Suprapubic skin (tissue), 4 donors: ENCODE measurements around the gene ADNP2. TPM values are rescaled to one million over a fixed set of nuclear protein-coding genes. Genes with fewer than 3 reads are reported as not detected.

ENCODE experiments used
- DNase-seq, 2 donors: peaks; one replicate each; pipeline ENCODE4 v3.0.0-alpha.2; 2019; ENCODE audit warnings: low spot score in 2 of 2
- H3K27ac ChIP-seq: fragments of 200-600 bp; sonication (generic); one replicate; pipeline ENCODE4 v1.5.1; 2019
- H3K27me3 ChIP-seq: fragments of 200-600 bp; sonication (generic); one replicate; pipeline ENCODE4 v1.5.1; 2019
- H3K36me3 ChIP-seq: fragments of 200-600 bp; sonication (generic); one replicate; pipeline ENCODE4 v1.5.1; 2019
- H3K4me1 ChIP-seq: fragments of 200-600 bp; sonication (generic); one replicate; pipeline ENCODE4 v1.5.1; 2019
- H3K4me3 ChIP-seq: fragments of 200-600 bp; sonication (generic); one replicate; pipeline ENCODE4 v1.5.1; 2019; ENCODE audit warnings: mild to moderate bottlenecking
- H3K9me3 ChIP-seq: fragments of 200-600 bp; sonication (generic); one replicate; pipeline ENCODE4 v1.5.1; 2019
- EP300 ChIP-seq: sonication (generic); formaldehyde crosslinking; IDR thresholded peaks from one replicate; pipeline ENCODE4 v1.6.1; 2017; ENCODE audit warnings: antibody characterized with exemption
- POLR2A ChIP-seq, 2 donors: fragments of 450-650 bp; IDR thresholded peaks; one replicate each; pipeline ENCODE4 v1.6.1; 2017; ENCODE audit warnings: antibody characterized with exemption in 2 of 2, mild to moderate bottlenecking in 2 of 2, moderate library complexity in 2 of 2
- POLR2AphosphoS5 ChIP-seq, 3 donors: sonication (generic); formaldehyde crosslinking; IDR thresholded peaks; one replicate each; pipeline ENCODE4 v1.6.1; 2017; ENCODE audit warnings: antibody characterized with exemption in 3 of 3
- WGBS: methylation state at CpG from one replicate; pipeline ENCODE4 v1.1.5; 2018; 5-methylcytosine and 5-hydroxymethylcytosine counted together
- total RNA-seq, 4 donors: library from RNA; depleted of rRNA; stranded (reverse); fragments of >200 nt; gene quantifications; one replicate each; pipeline ENCODE4 v1.1.0, GENCODE V29; 2016
- TF ChIP-seq, protein P1 (sequence below), 2 donors: fragments of 200-600 bp in 1 of 2; fragments of 450-650 bp in 1 of 2; sonication (generic) in 1 of 2; IDR thresholded peaks; one replicate each; pipeline ENCODE4 v1.5.1; 2016 to 2019; ENCODE audit warnings: antibody characterized with exemption in 2 of 2, mild to moderate bottlenecking in 1 of 2, moderate library complexity in 1 of 2

ADNP2 gene
- total RNA-seq, 4 donors from 2014 or later: 24.7 to 39.3 (median 32.7) TPM

DNA sequence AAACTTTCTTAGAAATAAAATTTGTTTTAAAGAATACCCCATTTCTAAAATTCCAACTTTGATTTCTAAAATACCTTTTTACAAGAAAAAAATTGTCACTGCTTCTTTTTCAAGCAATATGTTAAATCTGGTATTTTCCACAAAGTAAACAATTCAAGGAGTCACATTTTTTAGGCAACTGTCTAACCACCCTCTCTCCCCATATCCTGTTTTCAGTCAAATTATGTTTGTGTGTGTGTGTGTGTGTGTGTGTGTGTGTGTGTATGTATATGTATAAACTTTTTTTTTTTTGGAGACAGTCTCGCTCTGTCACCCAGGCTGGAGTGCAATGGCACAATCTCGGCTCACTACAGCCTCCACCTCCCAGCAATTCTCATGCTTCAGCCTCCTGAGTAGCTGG, 59.3 kb downstream of the ADNP2 start:
- 75% methylated on average over 2 of the region's 2 CpGs for WGBS
- TF ChIP-seq POLR2AphosphoS5 (IDR thresholded peaks at IDR 0.05) (no peak), POLR2A (IDR thresholded peaks at IDR 0.05) (no peak), EP300 (no peak)
- TF ChIP-seq, protein P1, sequence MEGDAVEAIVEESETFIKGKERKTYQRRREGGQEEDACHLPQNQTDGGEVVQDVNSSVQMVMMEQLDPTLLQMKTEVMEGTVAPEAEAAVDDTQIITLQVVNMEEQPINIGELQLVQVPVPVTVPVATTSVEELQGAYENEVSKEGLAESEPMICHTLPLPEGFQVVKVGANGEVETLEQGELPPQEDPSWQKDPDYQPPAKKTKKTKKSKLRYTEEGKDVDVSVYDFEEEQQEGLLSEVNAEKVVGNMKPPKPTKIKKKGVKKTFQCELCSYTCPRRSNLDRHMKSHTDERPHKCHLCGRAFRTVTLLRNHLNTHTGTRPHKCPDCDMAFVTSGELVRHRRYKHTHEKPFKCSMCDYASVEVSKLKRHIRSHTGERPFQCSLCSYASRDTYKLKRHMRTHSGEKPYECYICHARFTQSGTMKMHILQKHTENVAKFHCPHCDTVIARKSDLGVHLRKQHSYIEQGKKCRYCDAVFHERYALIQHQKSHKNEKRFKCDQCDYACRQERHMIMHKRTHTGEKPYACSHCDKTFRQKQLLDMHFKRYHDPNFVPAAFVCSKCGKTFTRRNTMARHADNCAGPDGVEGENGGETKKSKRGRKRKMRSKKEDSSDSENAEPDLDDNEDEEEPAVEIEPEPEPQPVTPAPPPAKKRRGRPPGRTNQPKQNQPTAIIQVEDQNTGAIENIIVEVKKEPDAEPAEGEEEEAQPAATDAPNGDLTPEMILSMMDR (IDR thresholded peaks at IDR 0.05): no peak
- Histone ChIP-seq H3K27ac (no peak overlapping the region), H3K27me3 (no peaks in the 10 kb centered on the region), H3K36me3 (peaks cover 5% of the 10 kb centered on the region), H3K4me3 (no peak overlapping the region), H3K9me3 (no peaks in the 10 kb centered on the region), H3K4me1 (peaks cover 17% of the 10 kb centered on the region)
- DNase-seq: no peak

DNA sequence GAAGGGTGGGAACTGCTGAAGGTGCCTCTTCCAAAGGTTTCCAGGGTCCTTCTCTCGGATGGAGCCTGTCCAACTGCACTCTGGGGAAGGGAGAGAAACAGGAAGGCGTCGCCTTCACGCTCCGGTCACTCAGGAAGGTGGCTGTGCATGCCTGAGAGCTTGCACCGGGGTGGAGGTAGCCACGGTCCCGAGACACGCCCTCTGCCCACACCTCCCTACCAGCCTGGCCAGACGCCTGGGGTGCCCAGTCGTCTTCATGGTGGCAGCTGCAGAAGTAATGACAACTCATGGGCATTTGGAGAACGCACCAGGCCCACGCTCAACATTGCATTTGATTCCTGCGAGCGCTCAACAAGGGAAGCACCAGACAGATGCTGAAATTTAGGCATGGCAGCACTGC, 59.9 kb downstream of the ADNP2 start:
- no peak overlapping the region for H3K4me3 ChIP-seq
- WGBS: 98% methylated on average over 10 of the region's 15 CpGs
- H3K36me3 ChIP-seq: peaks cover 5% of the 10 kb centered on the region
- no peak overlapping the region for H3K27ac ChIP-seq
- peaks cover 17% of the 10 kb centered on the region for H3K4me1 ChIP-seq
- H3K27me3 ChIP-seq: no peaks in the 10 kb centered on the region
- no peak for DNase-seq
- TF ChIP-seq EP300 (no peak), POLR2A (IDR thresholded peaks at IDR 0.05) (no peak), POLR2AphosphoS5 (IDR thresholded peaks at IDR 0.05) (no peak)
- TF ChIP-seq, protein P1 (IDR thresholded peaks at IDR 0.05): no peak
- no peaks in the 10 kb centered on the region for H3K9me3 ChIP-seq

DNA sequence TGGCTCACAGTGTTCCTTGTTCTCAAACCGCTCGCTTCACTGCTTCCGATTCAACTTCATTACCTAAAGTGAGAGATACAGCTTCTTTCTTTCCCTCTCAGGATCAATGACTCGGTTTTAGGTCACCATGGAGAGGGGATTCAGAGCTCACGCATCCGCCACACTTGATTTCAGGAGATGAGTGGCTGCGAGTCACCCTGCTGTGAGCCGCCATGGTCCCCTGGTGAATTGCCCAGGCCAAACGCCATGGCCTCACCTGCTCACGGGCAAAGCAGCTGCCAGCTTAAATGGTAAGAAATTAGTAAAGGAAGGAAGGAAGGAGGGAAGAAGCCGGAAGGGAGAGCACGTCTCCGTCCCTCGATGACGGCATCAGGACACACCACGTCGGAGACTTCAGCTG, 60.5 kb downstream of the ADNP2 start:
- Histone ChIP-seq H3K4me3 (no peak overlapping the region), H3K27ac (no peak overlapping the region), H3K36me3 (peaks cover 5% of the 10 kb centered on the region), H3K4me1 (peaks cover 17% of the 10 kb centered on the region), H3K9me3 (no peaks in the 10 kb centered on the region), H3K27me3 (no peaks in the 10 kb centered on the region)
- TF ChIP-seq POLR2A (IDR thresholded peaks at IDR 0.05) (no peak), POLR2AphosphoS5 (IDR thresholded peaks at IDR 0.05) (no peak), EP300 (no peak)
- TF ChIP-seq, protein P1 (IDR thresholded peaks at IDR 0.05): no peak
- WGBS: 88% methylated on average over 17 of the region's 17 CpGs
- DNase-seq: no peak

DNA sequence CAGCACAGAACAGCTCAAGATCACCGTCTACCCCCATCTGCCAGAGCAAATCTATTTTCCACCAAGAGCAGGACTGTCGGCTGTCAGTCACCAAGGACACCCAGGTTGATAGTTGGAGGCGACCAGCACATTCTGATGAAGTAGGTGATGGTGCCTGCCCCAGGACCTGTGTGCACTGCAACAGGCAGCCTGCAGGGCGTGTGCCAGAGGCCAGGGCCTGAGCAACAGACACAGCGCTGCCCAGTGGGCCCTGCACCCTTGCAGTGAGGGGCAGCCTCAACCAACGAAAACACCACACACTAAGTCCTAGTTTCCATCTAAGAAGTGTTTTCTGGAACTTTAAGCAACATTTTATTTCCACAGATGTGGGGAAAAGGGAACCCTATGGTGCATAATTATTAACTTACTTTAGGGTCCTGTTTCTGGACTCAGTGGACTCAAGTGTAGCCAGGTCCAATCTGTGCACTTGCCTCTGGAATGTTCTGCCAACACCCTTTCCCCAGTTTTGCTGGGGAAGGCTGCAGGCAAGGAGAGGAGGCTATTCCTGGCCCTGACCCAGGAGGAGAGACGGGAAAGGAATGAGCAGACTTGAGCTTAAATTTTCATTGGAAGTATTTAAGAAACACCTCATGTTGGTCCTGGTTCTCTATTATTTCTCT, 61.5 kb downstream of the ADNP2 start:
- DNase-seq: no peak
- no peak overlapping the region for H3K27ac ChIP-seq
- WGBS: 80% methylated on average over 7 of the region's 7 CpGs

More for the DNA sequence above, 61.5 kb downstream of the ADNP2 start:
- Histone ChIP-seq H3K4me1 (peaks cover 25% of the 10 kb centered on the region), H3K9me3 (no peaks in the 10 kb centered on the region), H3K36me3 (peaks cover 5% of the 10 kb centered on the region), H3K4me3 (no peak overlapping the region), H3K27me3 (no peaks in the 10 kb centered on the region)
- TF ChIP-seq POLR2A (IDR thresholded peaks at IDR 0.05): no peak
- TF ChIP-seq EP300: no peak
- TF ChIP-seq, protein P1 (IDR thresholded peaks at IDR 0.05): no peak
- TF ChIP-seq POLR2AphosphoS5 (IDR thresholded peaks at IDR 0.05): no peak
